Measurements from ENCODE around the gene C9orf78. TPM values are rescaled to one million over a fixed set of nuclear protein-coding genes. Genes with fewer than 3 reads are reported as not detected.
A peak's percentile ranks its signal among the peaks of the same experiment; 100 is the strongest.

Gene C9orf78
- total RNA-seq, 1 donor from 2014 or later, result 19.2 TPM

DNA sequence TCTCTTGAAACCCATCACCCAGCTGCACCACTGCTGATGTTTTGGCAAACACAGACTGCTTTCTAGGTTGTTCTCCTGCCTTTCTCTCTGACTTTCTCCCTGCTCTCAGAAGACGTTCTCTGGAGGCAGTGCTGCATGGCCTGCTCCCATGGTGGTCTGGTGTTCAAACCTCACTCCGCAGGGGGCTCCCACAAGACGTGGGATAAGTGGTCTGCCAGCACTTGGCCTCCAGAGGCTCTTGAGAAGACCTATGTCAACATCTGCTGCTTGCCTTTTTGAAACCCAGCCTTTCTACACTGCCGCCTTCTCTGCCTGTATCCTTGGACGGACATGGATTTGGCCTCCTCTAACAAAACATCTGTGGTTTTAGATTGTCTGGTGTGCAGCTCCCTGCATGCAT is 16.7 kb upstream of the C9orf78 start:
- intact Hi-C loops (cut with DNase I), result no loop called here
- no peaks in the 10 kb centered on the region for H3K27me3 ChIP-seq
- H3K4me3 ChIP-seq, result no peak overlapping the region
- H3K9me3 ChIP-seq, result no peaks in the 10 kb centered on the region
- peaks cover 18 to 30% of the 10 kb centered on the region in 2 donors for H3K36me3 ChIP-seq
- TF ChIP-seq, protein P1, sequence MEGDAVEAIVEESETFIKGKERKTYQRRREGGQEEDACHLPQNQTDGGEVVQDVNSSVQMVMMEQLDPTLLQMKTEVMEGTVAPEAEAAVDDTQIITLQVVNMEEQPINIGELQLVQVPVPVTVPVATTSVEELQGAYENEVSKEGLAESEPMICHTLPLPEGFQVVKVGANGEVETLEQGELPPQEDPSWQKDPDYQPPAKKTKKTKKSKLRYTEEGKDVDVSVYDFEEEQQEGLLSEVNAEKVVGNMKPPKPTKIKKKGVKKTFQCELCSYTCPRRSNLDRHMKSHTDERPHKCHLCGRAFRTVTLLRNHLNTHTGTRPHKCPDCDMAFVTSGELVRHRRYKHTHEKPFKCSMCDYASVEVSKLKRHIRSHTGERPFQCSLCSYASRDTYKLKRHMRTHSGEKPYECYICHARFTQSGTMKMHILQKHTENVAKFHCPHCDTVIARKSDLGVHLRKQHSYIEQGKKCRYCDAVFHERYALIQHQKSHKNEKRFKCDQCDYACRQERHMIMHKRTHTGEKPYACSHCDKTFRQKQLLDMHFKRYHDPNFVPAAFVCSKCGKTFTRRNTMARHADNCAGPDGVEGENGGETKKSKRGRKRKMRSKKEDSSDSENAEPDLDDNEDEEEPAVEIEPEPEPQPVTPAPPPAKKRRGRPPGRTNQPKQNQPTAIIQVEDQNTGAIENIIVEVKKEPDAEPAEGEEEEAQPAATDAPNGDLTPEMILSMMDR (IDR thresholded peaks at IDR 0.05), result no peak
- peaks cover 22 to 52% of the 10 kb centered on the region in 2 donors for H3K4me1 ChIP-seq
- H3K27ac ChIP-seq, result peak overlapping the region; percentile 45 to 81
- DNase-seq (ENCODE audit: low spot score in 2 of 2), result no peak

DNA sequence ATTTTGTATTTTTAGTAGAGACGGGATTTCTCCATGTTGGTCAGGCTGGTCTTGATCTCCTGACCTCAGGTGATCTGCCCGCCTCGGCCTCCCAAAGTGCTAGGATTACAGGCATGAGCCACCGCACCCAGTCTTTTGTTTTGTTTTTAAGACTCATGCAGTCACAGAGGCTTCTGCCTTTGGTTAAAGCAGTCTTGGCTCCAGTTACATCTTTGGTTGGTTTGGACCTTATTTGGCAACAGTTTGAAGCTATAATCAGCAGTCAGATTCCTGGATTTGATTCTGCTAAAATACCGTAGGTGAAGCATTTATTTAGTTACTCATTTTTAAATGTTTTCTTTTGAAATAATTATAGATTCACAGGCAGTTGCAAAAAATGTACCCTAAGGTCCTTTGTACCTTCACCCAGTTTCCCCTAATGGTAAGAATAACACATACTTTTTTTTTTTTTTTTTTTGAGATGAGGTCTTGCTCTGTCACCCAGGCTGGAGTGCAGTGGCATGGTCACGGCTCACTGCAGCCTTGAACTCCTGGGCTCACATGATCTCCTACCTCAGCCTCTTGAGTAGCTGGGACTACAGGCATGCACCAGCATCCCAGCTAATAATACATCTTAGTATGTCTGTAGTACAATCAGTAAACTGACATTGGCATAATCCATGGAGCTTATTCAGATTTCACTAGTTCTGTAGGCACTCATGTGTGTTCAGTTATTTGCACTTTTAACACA is 15.9 kb upstream of the C9orf78 start:
- Histone ChIP-seq H3K36me3 (peaks cover 18 to 30% of the 10 kb centered on the region in 2 donors), H3K27me3 (no peaks in the 10 kb centered on the region), H3K4me3 (no peak overlapping the region), H3K27ac (peak overlapping the region; percentile 81 to 87), H3K9me3 (no peaks in the 10 kb centered on the region), H3K4me1 (peaks cover 15 to 44% of the 10 kb centered on the region in 2 donors)
- intact Hi-C loops (cut with DNase I), result no loop called here
- DNase-seq (ENCODE audit: low spot score in 2 of 2), result peak in 1 of 2 donors; percentile 78
- TF ChIP-seq, protein P1 (IDR thresholded peaks at IDR 0.05), result no peak

GRCh38 chr9:129849901-129850300 is 14.8 kb upstream of the C9orf78 start:
- DNase-seq (ENCODE audit: low spot score in 2 of 2), result no peak
- Histone ChIP-seq H3K4me3 (no peak overlapping the region), H3K36me3 (peaks cover 18 to 26% of the 10 kb centered on the region in 2 donors), H3K27me3 (no peaks in the 10 kb centered on the region), H3K9me3 (no peaks in the 10 kb centered on the region), H3K27ac (peak overlapping the region; percentile 81 to 87), H3K4me1 (peaks cover 14 to 38% of the 10 kb centered on the region in 2 donors)
- TF ChIP-seq, protein P1 (IDR thresholded peaks at IDR 0.05), result no peak
- intact Hi-C loops (cut with DNase I), result no loop called here

DNA sequence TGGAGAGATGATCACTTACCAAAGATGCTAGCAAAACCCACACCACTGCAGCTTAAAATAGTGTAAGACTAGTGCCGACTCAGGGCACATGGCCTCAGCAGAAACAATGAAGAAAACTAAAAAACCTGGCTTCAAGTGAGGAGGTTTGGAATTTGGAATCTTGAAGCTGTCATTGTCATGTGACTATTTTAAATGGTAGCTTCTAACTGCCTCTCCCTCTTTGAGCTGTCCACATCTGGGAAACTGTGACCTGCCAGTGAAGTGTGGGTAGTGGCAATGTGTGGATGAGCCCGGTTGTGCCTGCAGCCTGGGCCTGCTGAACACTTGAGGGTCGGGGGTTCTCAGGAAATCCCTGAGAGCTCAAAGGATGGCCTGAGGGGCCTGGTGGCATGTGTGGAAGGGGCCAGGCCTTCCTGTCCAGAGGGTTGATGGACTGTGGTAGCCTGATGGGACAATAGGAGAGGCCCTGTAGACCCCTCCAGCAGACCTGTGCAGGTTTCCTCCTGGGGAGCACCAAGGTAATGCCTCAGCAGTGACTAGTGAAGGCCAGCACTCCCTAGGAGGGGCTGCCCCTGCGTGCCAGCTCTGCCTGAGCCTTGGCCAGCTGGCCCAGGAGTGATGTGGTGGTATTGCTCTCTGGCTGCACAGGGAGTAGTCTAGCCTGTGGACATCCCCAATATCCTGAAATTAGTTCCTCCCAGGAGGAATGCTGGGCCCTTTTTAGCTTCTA is 13.8 kb upstream of the C9orf78 start:
- Histone ChIP-seq H3K36me3 (peaks cover 15 to 25% of the 10 kb centered on the region in 2 donors), H3K4me3 (no peak overlapping the region), H3K9me3 (no peaks in the 10 kb centered on the region), H3K27ac (peak overlapping the region; percentile 81 to 87), H3K27me3 (no peaks in the 10 kb centered on the region), H3K4me1 (peaks cover 12 to 36% of the 10 kb centered on the region in 2 donors)
- TF ChIP-seq, protein P1 (IDR thresholded peaks at IDR 0.05), result no peak
- intact Hi-C loops (cut with DNase I), result no loop called here
- no peak for DNase-seq (ENCODE audit: low spot score in 2 of 2)

DNA sequence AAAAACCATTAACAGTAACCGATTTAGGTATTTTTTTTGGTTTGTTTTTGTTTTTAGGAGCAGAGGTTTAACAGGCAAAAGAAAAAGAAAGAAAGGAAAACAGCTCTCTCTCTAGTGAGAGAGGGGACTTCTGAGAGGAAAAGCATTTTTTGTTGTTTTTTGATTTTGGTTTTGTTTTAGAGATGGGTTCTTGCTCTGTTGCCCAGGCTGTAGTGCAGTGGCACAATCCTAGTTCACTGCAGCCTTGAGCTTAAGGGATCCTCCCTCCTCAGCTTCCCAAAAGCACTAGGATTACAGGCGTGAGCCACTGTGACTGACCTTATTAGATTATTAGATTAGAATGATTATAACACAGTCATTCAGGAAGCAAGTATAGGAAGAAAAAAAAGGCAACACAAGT is 10.3 kb upstream of the C9orf78 start:
- no peaks in the 10 kb centered on the region for H3K9me3 ChIP-seq
- no peak for DNase-seq (ENCODE audit: low spot score in 2 of 2)
- peaks cover 9 to 26% of the 10 kb centered on the region in 2 donors for H3K4me1 ChIP-seq
- TF ChIP-seq, protein P1 (IDR thresholded peaks at IDR 0.05), result no peak
- peaks cover 0 to 10% of the 10 kb centered on the region in 2 donors for H3K36me3 ChIP-seq
- peak overlapping the region; percentile 36 to 49 for H3K27ac ChIP-seq
- intact Hi-C loops (cut with DNase I), result no loop called here
- no peaks in the 10 kb centered on the region for H3K27me3 ChIP-seq
- H3K4me3 ChIP-seq, result no peak overlapping the region
